ENCODE measurements around the gene ST14.
"Not testable (repeated sequence)": the region's sequence is repeated elsewhere in the genome, so short reads cannot be mapped to it uniquely, and the experiment has no call there.

Gene ST14

GRCh38 chr11:130223291-130223971, 63.8 kb downstream of the ST14 start:
- Histone ChIP-seq H3K9me3 (replicated peaks; ENCODE audit: low read length) (no peaks in the 10 kb centered on the region), H3K27me3 (ENCODE audit: control insufficient read depth, insufficient read depth, low read length) (peaks cover 8% of the 10 kb centered on the region), H3K9ac (ENCODE audit: low read depth, low read length) (no peak overlapping the region), H3K4me1 (ENCODE audit: control insufficient read depth, insufficient read depth, low read length) (no peaks in the 10 kb centered on the region), H3K36me3 (ENCODE audit: insufficient read depth, low read length) (no peaks in the 10 kb centered on the region), H3K4me2 (ENCODE audit: low read length) (no peak overlapping the region), H3K4me3 (ENCODE audit: low read length) (no peak overlapping the region)

GRCh38 chr11:130227373-130227772, 67.8 kb downstream of the ST14 start:
- Histone ChIP-seq H3K4me2 (ENCODE audit: low read length) (no peak overlapping the region), H3K4me3 (ENCODE audit: low read length) (no peak overlapping the region), H3K9me3 (replicated peaks; ENCODE audit: low read length) (no peaks in the 10 kb centered on the region), H3K9ac (ENCODE audit: low read depth, low read length) (no peak overlapping the region), H3K4me1 (ENCODE audit: control insufficient read depth, insufficient read depth, low read length) (no peaks in the 10 kb centered on the region), H3K36me3 (ENCODE audit: insufficient read depth, low read length) (no peaks in the 10 kb centered on the region), H3K27me3 (ENCODE audit: control insufficient read depth, insufficient read depth, low read length) (no peaks in the 10 kb centered on the region)

GRCh38 chr11:130233486-130233885, 73.9 kb downstream of the ST14 start:
- not testable (repeated sequence) for H3K4me1 ChIP-seq (ENCODE audit: control insufficient read depth, insufficient read depth, low read length); H3K36me3 ChIP-seq (ENCODE audit: insufficient read depth, low read length); H3K4me3 ChIP-seq (ENCODE audit: low read length)

GRCh38 chr11:130233888-130234287, 74.3 kb downstream of the ST14 start:
- not testable (repeated sequence) for H3K4me2 ChIP-seq (ENCODE audit: low read length); H3K27me3 ChIP-seq (ENCODE audit: control insufficient read depth, insufficient read depth, low read length); H3K36me3 ChIP-seq (ENCODE audit: insufficient read depth, low read length); H3K9me3 ChIP-seq (replicated peaks; ENCODE audit: low read length); H3K4me3 ChIP-seq (ENCODE audit: low read length); H3K9ac ChIP-seq (ENCODE audit: low read depth, low read length); H3K4me1 ChIP-seq (ENCODE audit: control insufficient read depth, insufficient read depth, low read length)

More at GRCh38 chr11:130233486-130233885, 73.9 kb downstream of the ST14 start:
- not testable (repeated sequence) for H3K9me3 ChIP-seq (replicated peaks; ENCODE audit: low read length); H3K4me2 ChIP-seq (ENCODE audit: low read length); H3K9ac ChIP-seq (ENCODE audit: low read depth, low read length); H3K27me3 ChIP-seq (ENCODE audit: control insufficient read depth, insufficient read depth, low read length)

GRCh38 chr11:130234315-130234714, 74.7 kb downstream of the ST14 start:
- H3K9me3 ChIP-seq (replicated peaks; ENCODE audit: low read length), result no peaks in the 10 kb centered on the region
- H3K36me3 ChIP-seq (ENCODE audit: insufficient read depth, low read length), result peaks cover 3% of the 10 kb centered on the region
- H3K9ac ChIP-seq (ENCODE audit: low read depth, low read length), result no peak overlapping the region
- no peak overlapping the region for H3K4me3 ChIP-seq (ENCODE audit: low read length)
- no peak overlapping the region for H3K4me2 ChIP-seq (ENCODE audit: low read length)
- H3K4me1 ChIP-seq (ENCODE audit: control insufficient read depth, insufficient read depth, low read length), result no peaks in the 10 kb centered on the region
- H3K27me3 ChIP-seq (ENCODE audit: control insufficient read depth, insufficient read depth, low read length), result no peaks in the 10 kb centered on the region

GRCh38 chr11:130237282-130238006, 77.9 kb downstream of the ST14 start:
- no peaks in the 10 kb centered on the region for H3K9me3 ChIP-seq (replicated peaks; ENCODE audit: low read length)
- peaks cover 3% of the 10 kb centered on the region for H3K36me3 ChIP-seq (ENCODE audit: insufficient read depth, low read length)
- no peaks in the 10 kb centered on the region for H3K4me1 ChIP-seq (ENCODE audit: control insufficient read depth, insufficient read depth, low read length)

GRCh38 chr11:130241713-130242112, 82.1 kb downstream of the ST14 start:
- Histone ChIP-seq H3K4me2 (ENCODE audit: low read length) (no peak overlapping the region), H3K27me3 (ENCODE audit: control insufficient read depth, insufficient read depth, low read length) (no peaks in the 10 kb centered on the region), H3K9me3 (replicated peaks; ENCODE audit: low read length) (no peaks in the 10 kb centered on the region), H3K36me3 (ENCODE audit: insufficient read depth, low read length) (peaks cover 3% of the 10 kb centered on the region), H3K4me3 (ENCODE audit: low read length) (no peak overlapping the region), H3K4me1 (ENCODE audit: control insufficient read depth, insufficient read depth, low read length) (no peaks in the 10 kb centered on the region), H3K9ac (ENCODE audit: low read depth, low read length) (no peak overlapping the region)

More at GRCh38 chr11:130237282-130238006, 77.9 kb downstream of the ST14 start:
- H3K4me2 ChIP-seq (ENCODE audit: low read length), result no peak overlapping the region
- H3K4me3 ChIP-seq (ENCODE audit: low read length), result no peak overlapping the region
- H3K9ac ChIP-seq (ENCODE audit: low read depth, low read length), result no peak overlapping the region
- H3K27me3 ChIP-seq (ENCODE audit: control insufficient read depth, insufficient read depth, low read length), result no peaks in the 10 kb centered on the region

- Histone ChIP-seq H3K4me3 (ENCODE audit: low read length) (no peak overlapping the region), H3K9me3 (replicated peaks; ENCODE audit: low read length) (no peaks in the 10 kb centered on the region), H3K36me3 (ENCODE audit: insufficient read depth, low read length) (no peaks in the 10 kb centered on the region), H3K4me1 (ENCODE audit: control insufficient read depth, insufficient read depth, low read length) (peaks cover 5% of the 10 kb centered on the region), H3K9ac (ENCODE audit: low read depth, low read length) (no peak overlapping the region), H3K4me2 (ENCODE audit: low read length) (no peak overlapping the region), H3K27me3 (ENCODE audit: control insufficient read depth, insufficient read depth, low read length) (no peaks in the 10 kb centered on the region)
Observed at GRCh38 chr11:130243816-130244215, 84.2 kb downstream of the ST14 start.

GRCh38 chr11:130244848-130245247, 85.3 kb downstream of the ST14 start:
- Histone ChIP-seq H3K4me2 (ENCODE audit: low read length) (no peak overlapping the region), H3K4me3 (ENCODE audit: low read length) (no peak overlapping the region), H3K9ac (ENCODE audit: low read depth, low read length) (no peak overlapping the region), H3K27me3 (ENCODE audit: control insufficient read depth, insufficient read depth, low read length) (no peaks in the 10 kb centered on the region), H3K4me1 (ENCODE audit: control insufficient read depth, insufficient read depth, low read length) (peaks cover 5% of the 10 kb centered on the region), H3K36me3 (ENCODE audit: insufficient read depth, low read length) (no peaks in the 10 kb centered on the region), H3K9me3 (replicated peaks; ENCODE audit: low read length) (no peaks in the 10 kb centered on the region)

GRCh38 chr11:130245375-130245774, 85.8 kb downstream of the ST14 start:
- not testable (repeated sequence) for H3K27me3 ChIP-seq (ENCODE audit: control insufficient read depth, insufficient read depth, low read length); H3K4me3 ChIP-seq (ENCODE audit: low read length); H3K9me3 ChIP-seq (replicated peaks; ENCODE audit: low read length); H3K4me2 ChIP-seq (ENCODE audit: low read length); H3K9ac ChIP-seq (ENCODE audit: low read depth, low read length); H3K4me1 ChIP-seq (ENCODE audit: control insufficient read depth, insufficient read depth, low read length); H3K36me3 ChIP-seq (ENCODE audit: insufficient read depth, low read length)

GRCh38 chr11:130246270-130246669, 86.7 kb downstream of the ST14 start:
- Histone ChIP-seq H3K4me3 (ENCODE audit: low read length) (no peak overlapping the region), H3K36me3 (ENCODE audit: insufficient read depth, low read length) (no peaks in the 10 kb centered on the region), H3K9ac (ENCODE audit: low read depth, low read length) (no peak overlapping the region), H3K4me2 (ENCODE audit: low read length) (no peak overlapping the region), H3K27me3 (ENCODE audit: control insufficient read depth, insufficient read depth, low read length) (no peaks in the 10 kb centered on the region), H3K9me3 (replicated peaks; ENCODE audit: low read length) (no peaks in the 10 kb centered on the region), H3K4me1 (ENCODE audit: control insufficient read depth, insufficient read depth, low read length) (peaks cover 5% of the 10 kb centered on the region)

- no peak overlapping the region for H3K4me2 ChIP-seq (ENCODE audit: low read length)
- H3K9me3 ChIP-seq (replicated peaks; ENCODE audit: low read length), result no peaks in the 10 kb centered on the region
- no peak overlapping the region for H3K9ac ChIP-seq (ENCODE audit: low read depth, low read length)
- no peaks in the 10 kb centered on the region for H3K27me3 ChIP-seq (ENCODE audit: control insufficient read depth, insufficient read depth, low read length)
- peaks cover 5% of the 10 kb centered on the region for H3K4me1 ChIP-seq (ENCODE audit: control insufficient read depth, insufficient read depth, low read length)
- H3K36me3 ChIP-seq (ENCODE audit: insufficient read depth, low read length), result no peaks in the 10 kb centered on the region
- no peak overlapping the region for H3K4me3 ChIP-seq (ENCODE audit: low read length)
Observed at GRCh38 chr11:130246738-130247137, 87.2 kb downstream of the ST14 start.

All from skeletal muscle satellite cell (primary cell).